ENCODE data around the gene RACK1.
A peak's percentile ranks its signal among the peaks of the same experiment; 100 is the strongest.

RACK1 gene

DNA sequence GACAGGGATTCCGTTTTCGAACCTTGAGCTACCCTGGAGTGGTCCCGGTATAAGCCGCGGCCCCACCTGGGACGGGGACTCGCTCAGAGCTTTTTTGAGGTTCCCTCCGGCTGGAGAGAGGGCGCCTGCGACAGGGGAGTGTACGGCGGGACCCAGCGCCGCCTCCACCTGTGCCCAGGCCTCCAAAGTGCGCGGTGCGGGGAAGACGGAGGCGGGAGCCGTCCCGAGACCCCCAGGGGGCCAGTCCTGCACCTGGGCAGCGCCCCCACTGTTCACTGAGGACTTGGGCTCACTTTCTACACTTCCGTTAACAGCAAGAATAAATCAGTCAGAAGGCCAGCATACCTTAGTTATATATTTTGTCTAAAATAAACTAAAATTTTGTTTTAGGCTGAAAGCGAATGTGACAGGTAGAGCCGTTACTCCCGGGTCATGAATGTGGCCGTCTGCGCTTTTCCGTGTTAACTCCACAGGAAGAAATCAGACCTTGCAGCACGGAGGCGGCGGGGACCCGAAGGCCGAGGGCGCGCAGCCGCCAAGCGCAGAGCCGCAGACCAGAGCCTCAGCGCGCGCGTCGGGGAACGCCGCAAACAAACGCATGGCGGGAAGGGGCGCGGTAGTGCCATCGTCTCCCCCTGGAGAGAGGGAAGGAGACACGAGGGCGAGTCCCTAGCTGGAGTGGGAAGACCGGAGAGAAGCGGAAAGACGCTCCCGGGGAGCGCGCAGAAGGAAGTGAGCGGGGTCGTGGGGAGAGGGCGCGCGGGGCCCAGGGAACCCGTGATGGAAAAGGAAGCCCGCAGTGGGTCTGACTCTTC is 52.8 kb downstream of the RACK1 start:
- Mint-ChIP-seq H3K27ac (peak overlapping the region; percentile 99), H3K27me3 (peaks cover 12% of the 10 kb centered on the region), H3K4me1 (ENCODE audit: low read depth) (peaks cover 65% of the 10 kb centered on the region), H3K9me3 (no peaks in the 10 kb centered on the region), H3K4me3 (peak overlapping the region; percentile 95), H3K36me3 (ENCODE audit: low read depth) (peaks cover 15% of the 10 kb centered on the region)

DNA sequence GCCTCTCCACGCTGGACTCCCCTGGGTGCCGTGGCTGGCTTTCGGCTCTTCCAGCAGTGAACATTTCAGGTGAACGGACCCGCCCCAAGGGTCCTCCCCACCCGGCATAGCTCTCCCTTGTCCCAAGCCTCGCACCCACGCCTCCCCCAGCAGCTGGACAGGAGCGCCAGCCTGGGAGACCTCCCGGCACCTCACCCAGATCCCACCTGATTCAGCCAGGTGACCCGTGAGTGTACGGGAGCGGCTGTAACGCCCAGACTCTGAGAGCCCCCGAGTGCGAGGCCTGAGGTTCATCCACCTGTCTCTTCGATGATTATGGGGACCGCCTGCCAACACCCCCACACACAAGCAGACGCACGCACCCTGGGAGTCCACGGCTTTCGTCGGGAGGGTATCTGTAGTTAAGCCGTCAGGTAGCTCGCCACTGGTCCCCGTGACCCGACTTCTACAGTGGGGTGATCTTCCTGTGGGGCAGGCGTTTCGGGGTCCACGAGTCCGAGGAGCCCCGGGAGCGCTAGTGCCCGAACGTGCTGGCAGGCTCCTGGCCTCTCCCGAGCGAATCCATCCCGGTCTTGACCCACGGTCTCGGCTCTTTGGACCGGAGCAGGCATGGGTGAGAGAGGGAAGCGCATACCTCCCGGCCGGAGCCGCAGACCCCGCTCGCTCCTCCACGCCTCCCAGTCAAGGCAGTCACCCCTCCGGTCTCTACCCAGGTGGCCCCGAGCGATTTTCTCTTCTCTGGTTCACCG is 53.6 kb downstream of the RACK1 start:
- Mint-ChIP-seq H3K4me1 (ENCODE audit: low read depth) (peaks cover 71% of the 10 kb centered on the region), H3K9me3 (no peaks in the 10 kb centered on the region), H3K36me3 (ENCODE audit: low read depth) (peaks cover 15% of the 10 kb centered on the region), H3K27ac (peak overlapping the region; percentile 99), H3K27me3 (peaks cover 12% of the 10 kb centered on the region), H3K4me3 (peak overlapping the region; percentile 95)

DNA sequence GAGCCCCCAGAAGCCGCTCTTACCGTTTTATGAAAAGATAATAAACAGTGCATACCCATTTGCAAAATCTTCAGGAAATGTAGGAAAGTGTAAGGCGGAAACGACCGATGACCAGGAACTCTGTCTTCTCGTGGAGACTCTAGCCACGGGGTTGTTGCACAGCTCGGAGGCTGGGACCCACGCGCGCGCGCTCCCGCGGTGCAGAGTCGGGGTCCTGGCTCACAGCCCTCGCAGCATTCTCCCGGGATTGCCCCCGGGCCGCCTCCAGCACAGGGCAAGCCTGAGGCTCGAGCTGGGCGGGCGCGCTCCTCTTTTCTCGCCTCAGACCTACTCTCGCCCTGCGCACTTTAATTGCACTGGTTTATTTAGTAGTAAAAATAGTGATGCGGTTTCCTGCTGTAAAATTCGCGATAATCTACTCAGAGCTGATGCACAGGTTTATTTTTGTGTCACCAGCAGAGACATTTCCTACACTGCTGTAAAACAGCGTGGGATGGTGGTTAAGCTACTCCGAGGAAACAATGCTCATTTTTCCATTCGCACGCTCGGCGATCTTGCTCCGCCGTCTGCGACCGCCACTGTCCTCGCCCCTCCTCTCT is 54.2 kb downstream of the RACK1 start:
- H3K9me3 Mint-ChIP-seq, result no peaks in the 10 kb centered on the region
- H3K4me1 Mint-ChIP-seq (ENCODE audit: low read depth), result peaks cover 77% of the 10 kb centered on the region
- H3K4me3 Mint-ChIP-seq, result peak overlapping the region; percentile 95
- H3K27me3 Mint-ChIP-seq, result peaks cover 12% of the 10 kb centered on the region
- peak overlapping the region; percentile 99 for H3K27ac Mint-ChIP-seq
- peaks cover 15% of the 10 kb centered on the region for H3K36me3 Mint-ChIP-seq (ENCODE audit: low read depth)

DNA sequence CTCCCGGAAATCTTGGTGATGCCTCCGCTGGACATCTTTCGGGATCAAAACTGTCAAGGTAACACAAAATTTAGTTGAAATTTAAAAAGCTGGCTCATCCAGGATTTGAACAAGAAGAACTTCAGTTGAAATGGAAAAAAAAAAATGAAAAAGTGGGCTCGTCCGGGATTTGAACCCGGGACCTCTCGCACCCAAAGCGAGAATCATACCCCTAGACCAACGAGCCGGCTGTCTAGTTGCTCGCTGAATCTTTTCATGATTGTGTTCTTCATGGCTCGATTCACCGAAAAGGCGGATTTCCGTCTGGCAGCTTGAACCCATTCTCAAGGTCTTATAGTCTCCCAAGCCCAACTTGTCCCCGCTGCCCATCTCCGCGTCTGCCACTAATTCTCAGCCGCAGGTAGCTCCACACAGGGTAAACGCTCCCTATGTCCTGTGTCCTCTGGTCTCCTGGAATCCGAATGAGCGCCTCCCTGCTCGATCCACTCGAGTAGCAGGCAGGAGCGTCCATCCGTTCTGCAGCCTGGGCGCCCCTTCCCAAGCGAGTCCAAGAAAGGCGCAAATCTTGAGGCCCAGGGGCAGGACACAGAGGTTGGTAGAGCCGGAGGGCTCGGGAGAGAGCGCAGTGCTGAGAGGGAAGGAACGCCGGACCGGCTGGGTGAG is 54.9 kb downstream of the RACK1 start:
- peak overlapping the region; percentile 99 for H3K27ac Mint-ChIP-seq
- peak overlapping the region; percentile 95 for H3K4me3 Mint-ChIP-seq
- peaks cover 15% of the 10 kb centered on the region for H3K36me3 Mint-ChIP-seq (ENCODE audit: low read depth)
- no peaks in the 10 kb centered on the region for H3K9me3 Mint-ChIP-seq
- peaks cover 83% of the 10 kb centered on the region for H3K4me1 Mint-ChIP-seq (ENCODE audit: low read depth)
- peaks cover 12% of the 10 kb centered on the region for H3K27me3 Mint-ChIP-seq

DNA sequence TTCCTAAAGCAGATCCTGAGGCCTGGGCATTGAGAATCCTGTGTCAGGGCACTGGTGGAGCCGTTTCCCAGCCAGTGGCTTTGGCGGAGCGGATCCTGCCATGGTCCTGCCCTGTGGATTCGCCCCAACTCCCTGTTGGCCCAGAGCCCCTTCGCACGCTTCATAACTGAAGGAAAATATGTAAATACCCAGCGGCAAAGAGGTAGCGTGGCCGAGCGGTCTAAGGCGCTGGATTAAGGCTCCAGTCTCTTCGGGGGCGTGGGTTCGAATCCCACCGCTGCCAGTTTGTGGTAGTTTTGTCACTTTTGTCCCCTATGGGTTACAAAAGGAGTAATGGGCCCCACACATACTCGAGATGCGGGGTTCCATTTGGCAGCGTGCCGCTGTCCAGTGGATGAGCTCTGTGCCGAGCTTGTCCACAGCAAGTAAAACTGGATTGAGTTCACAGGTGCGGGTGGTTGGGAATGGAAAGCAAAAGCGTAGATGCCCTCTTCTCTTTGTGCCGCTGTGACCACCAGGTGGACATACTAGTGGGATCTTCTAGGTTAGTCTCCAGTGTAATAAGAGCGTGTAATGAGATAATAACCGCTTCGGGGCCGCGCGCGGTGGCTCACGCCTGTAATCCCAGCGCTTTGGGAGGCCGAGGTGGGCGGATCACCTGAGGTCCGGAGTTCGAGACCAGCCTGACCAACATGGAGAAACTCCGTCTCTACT is 56.0 kb downstream of the RACK1 start:
- H3K4me1 Mint-ChIP-seq (ENCODE audit: low read depth), result peaks cover 77% of the 10 kb centered on the region
- peaks cover 12% of the 10 kb centered on the region for H3K27me3 Mint-ChIP-seq
- H3K9me3 Mint-ChIP-seq, result no peaks in the 10 kb centered on the region
- peak overlapping the region; percentile 95 for H3K4me3 Mint-ChIP-seq
- H3K36me3 Mint-ChIP-seq (ENCODE audit: low read depth), result peaks cover 15% of the 10 kb centered on the region
- H3K27ac Mint-ChIP-seq, result peak overlapping the region; percentile 99

DNA sequence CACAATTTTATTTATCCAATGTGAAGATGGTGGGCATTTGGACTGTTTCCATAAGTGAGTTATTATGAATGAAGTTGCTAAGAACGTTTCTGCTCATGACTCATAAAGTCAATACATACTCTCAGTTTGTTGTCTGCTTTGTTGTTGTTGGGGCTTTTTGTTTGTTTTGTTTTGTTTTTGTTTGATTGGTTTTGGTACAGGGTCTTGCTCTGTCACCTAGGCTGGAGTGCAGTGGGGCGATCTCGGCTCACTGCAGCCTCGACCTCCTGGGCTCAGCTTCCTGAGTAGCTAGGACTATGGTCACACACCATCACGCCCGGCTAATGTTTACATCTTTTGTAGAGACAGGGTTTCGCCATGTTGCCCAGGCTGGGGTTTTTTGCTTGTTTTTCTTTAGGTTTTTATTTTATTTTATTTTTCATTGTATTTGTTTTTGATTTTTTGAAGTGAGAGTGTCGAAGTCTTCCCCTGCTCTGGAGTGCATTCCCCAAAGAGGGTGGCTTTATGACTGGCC is 56.7 kb downstream of the RACK1 start:
- H3K4me3 Mint-ChIP-seq, result peak overlapping the region; percentile 21
- no peaks in the 10 kb centered on the region for H3K9me3 Mint-ChIP-seq

More for the DNA sequence above, 56.7 kb downstream of the RACK1 start:
- Mint-ChIP-seq H3K36me3 (ENCODE audit: low read depth) (peaks cover 15% of the 10 kb centered on the region), H3K27me3 (peaks cover 14% of the 10 kb centered on the region), H3K27ac (peak overlapping the region; percentile 99), H3K4me1 (ENCODE audit: low read depth) (peaks cover 76% of the 10 kb centered on the region)

All from stimulated activated naive CD8-positive, alpha-beta T cell treated with anti-CD3 and anti-CD28 coated beads, Interleukin-15, Interleukin-2, amounts not matched to agents 100 ng/mL and 50 ng/mL, for 24 hours (primary cell).